Measurements from ENCODE around the gene ARHGEF11. TPM values are rescaled to one million over a fixed set of nuclear protein-coding genes. Genes with fewer than 3 reads are reported as not detected.
"Not testable (repeated sequence)": the region's sequence is repeated elsewhere in the genome, so short reads cannot be mapped to it uniquely, and the experiment has no call there.

Gene ARHGEF11
- total and polyA plus RNA-seq, 2 donors (not counting 1 experiment from before 2014, with no cell fraction given): 1.0 to 4.6 TPM

- Histone ChIP-seq H3K4me1 (ENCODE audit: control insufficient read depth in 2 of 2, insufficient read depth in 2 of 2, low read length in 2 of 2) (no peaks in the 10 kb centered on the region), H3K4me2 (replicated peaks; ENCODE audit: low read depth, low read length, poor library complexity, severe bottlenecking) (no peak overlapping the region), H3K4me3 (ENCODE audit: control extremely low read depth in 1 of 5, extremely low read depth in 1 of 5, insufficient read depth in 1 of 5, low read depth in 2 of 5, low read length in 4 of 5) (no peak overlapping the region), H3K27me3 (replicated peaks in 1 of 4; ENCODE audit: control extremely low read depth in 1 of 4, control insufficient read depth in 3 of 4, insufficient read depth in 4 of 4, low read length in 3 of 4) (peaks cover 0 to 6% (median 3%) of the 10 kb centered on the region in 4 experiments), H4K20me1 (ENCODE audit: control insufficient read depth, insufficient read depth, low read length, poor library complexity, severe bottlenecking) (no peaks in the 10 kb centered on the region), H3K9me3 (ENCODE audit: control extremely low read depth in 1 of 3, control insufficient read depth in 2 of 3, insufficient read depth in 1 of 3, low read length in 2 of 3) (peaks cover 1 to 10% (median 7%) of the 10 kb centered on the region in 3 donors), H3K36me3 (replicated peaks in 1 of 2; ENCODE audit: control extremely low read depth in 1 of 2, control insufficient read depth in 1 of 2, extremely low read depth in 1 of 2, insufficient read depth in 2 of 2, low read length in 1 of 2) (no peaks in the 10 kb centered on the region), H3K79me2 (ENCODE audit: control insufficient read depth, insufficient read depth, low read length) (no peaks in the 10 kb centered on the region), H2AFZ (ENCODE audit: insufficient read depth, low read depth, low read length, poor library complexity, severe bottlenecking) (no peak overlapping the region), H3K27ac (ENCODE audit: low read length in 2 of 2) (no peak overlapping the region), H3K9ac (ENCODE audit: low read length) (no peak overlapping the region)
- H3K4me3 Mint-ChIP-seq: no peak overlapping the region
- H3K9me3 Mint-ChIP-seq (ENCODE audit: insufficient read depth): peaks cover 4% of the 10 kb centered on the region
- CTCF ChIA-PET: no interaction called here
- POLR2A ChIA-PET: no interaction called here
- no peak for ATAC-seq (ENCODE audit: low read depth)
- peaks cover 48% of the 10 kb centered on the region for H3K27me3 Mint-ChIP-seq
- TF ChIP-seq CTCF (IDR thresholded peaks at IDR 0.05): no peak
- no peak for TF ChIP-seq EZH2 (IDR thresholded peaks at IDR 0.05; ENCODE audit: borderline replicate concordance, insufficient read depth, low read depth, low read length, poor library complexity, severe bottlenecking)
- DNase-seq: no peak
- no peaks in the 10 kb centered on the region for H3K4me1 Mint-ChIP-seq
- H3K27ac Mint-ChIP-seq: no peak overlapping the region
- WGBS (ENCODE audit: insufficient coverage): no CpG with 5 or more reads among the region's 1 CpG
- intact Hi-C loops (cut with micrococcal nuclease): no loop called here
These were observed 10.7 kb upstream of the ARHGEF11 start for GRCh38 chr1:157056269-157056668.

GRCh38 chr1:157055729-157056128, 10.2 kb upstream of the ARHGEF11 start:
- H3K4me1 ChIP-seq (ENCODE audit: control insufficient read depth in 2 of 2, insufficient read depth in 2 of 2, low read length in 2 of 2); H3K4me3 ChIP-seq (ENCODE audit: control extremely low read depth in 1 of 5, extremely low read depth in 1 of 5, insufficient read depth in 1 of 5, low read depth in 2 of 5, low read length in 4 of 5); H3K9me3 Mint-ChIP-seq (ENCODE audit: insufficient read depth); H3K36me3 ChIP-seq (replicated peaks in 1 of 2; ENCODE audit: control extremely low read depth in 1 of 2, control insufficient read depth in 1 of 2, extremely low read depth in 1 of 2, insufficient read depth in 2 of 2, low read length in 1 of 2); CTCF ChIA-PET; H3K79me2 ChIP-seq (ENCODE audit: control insufficient read depth, insufficient read depth, low read length); H3K27ac Mint-ChIP-seq; H3K4me3 Mint-ChIP-seq; POLR2A ChIA-PET; H3K4me2 ChIP-seq (replicated peaks; ENCODE audit: low read depth, low read length, poor library complexity, severe bottlenecking); DNase-seq; H3K9ac ChIP-seq (ENCODE audit: low read length); H2AFZ ChIP-seq (ENCODE audit: insufficient read depth, low read depth, low read length, poor library complexity, severe bottlenecking); H4K20me1 ChIP-seq (ENCODE audit: control insufficient read depth, insufficient read depth, low read length, poor library complexity, severe bottlenecking); intact Hi-C loops (cut with micrococcal nuclease); H3K27ac ChIP-seq (ENCODE audit: low read length in 2 of 2); H3K4me1 Mint-ChIP-seq; ATAC-seq (ENCODE audit: low read depth): not testable (repeated sequence)
- no CpG with 5 or more reads among the region's 5 CpGs for WGBS (ENCODE audit: insufficient coverage)
- Histone ChIP-seq H3K9me3 (ENCODE audit: control extremely low read depth in 1 of 3, control insufficient read depth in 2 of 3, insufficient read depth in 1 of 3, low read length in 2 of 3) (peaks cover 1 to 10% (median 7%) of the 10 kb centered on the region in 3 donors), H3K27me3 (replicated peaks in 1 of 4; ENCODE audit: control extremely low read depth in 1 of 4, control insufficient read depth in 3 of 4, insufficient read depth in 4 of 4, low read length in 3 of 4) (peaks cover 0 to 11% (median 4%) of the 10 kb centered on the region in 4 experiments)
- H3K27me3 Mint-ChIP-seq: peaks cover 46% of the 10 kb centered on the region

All from B cell (primary cell).